HuH-7 (cell line): Measurements from ENCODE around the gene TREM2.

ENCODE experiments used
- DNase-seq: peaks from one replicate; pipeline ENCODE4 v3.0.0; 2011; ENCODE audit warnings: low spot score

The TREM2 gene

DNA sequence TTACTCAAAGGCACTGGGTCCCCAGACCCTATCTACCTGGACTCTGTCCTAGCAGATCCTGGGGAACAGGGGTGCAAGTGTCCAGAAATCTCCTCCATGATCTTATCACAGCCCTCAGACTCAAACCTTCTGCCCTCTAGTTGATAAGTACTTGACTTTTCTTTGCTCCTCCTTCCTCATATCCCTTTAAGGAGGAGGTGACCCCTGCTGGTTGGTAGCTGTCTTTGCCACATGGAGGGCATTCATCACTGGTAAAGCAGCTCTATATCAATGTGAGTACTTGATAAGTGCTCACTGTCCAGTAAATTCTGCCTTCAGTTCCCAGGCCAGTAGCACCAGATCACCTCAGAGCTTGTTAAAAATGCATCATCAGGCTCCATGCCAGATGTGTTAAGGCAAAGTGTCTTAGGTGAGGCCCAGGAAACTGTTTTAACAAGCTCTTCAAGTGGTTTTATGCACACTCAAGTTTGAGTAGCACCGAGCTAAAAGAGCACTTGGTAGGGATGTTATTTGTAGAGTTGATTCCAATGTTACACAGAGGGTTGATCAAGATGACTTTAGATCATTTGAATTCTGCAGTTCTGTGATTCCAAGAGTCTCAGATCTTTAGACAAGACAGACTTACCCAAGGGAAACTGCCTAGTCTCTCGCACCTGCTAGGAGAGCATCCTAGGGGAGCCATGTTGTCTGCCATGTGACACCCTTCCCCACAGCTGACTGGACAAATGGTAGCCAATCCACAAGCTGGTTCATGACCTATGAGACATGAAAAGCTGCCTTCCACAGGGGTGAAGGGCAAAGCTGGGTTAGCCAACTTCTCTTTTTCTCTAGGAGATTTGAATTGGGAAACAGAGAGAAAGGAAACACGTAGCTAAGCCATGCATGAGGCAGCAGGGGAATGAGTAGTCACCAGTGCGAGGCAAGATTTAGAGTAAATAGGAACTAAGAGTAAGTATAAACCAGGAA lies 19.4 kb upstream of the TREM2 start:
- DNase-seq, result peak; percentile 44

DNA sequence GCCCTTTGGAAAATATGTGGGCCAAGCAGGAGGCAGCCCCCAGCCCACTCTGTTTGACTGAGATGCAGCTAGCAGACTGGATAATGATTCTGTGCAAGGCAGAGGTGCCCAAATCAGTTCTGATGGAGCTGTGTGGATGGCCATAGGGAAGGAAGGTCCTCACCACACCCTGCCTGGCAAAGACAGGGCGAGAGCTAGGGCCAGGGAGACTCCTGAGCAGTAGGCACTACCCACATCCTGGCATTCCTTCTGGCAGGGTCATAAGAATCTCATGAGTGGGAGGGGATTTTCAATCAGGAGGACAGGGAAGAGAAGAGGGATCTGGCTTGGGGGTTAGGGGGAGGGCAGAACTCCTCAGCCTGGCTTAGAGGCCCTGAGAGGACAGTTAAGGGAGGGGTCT lies 18.6 kb upstream of the TREM2 start:
- no peak for DNase-seq

DNA sequence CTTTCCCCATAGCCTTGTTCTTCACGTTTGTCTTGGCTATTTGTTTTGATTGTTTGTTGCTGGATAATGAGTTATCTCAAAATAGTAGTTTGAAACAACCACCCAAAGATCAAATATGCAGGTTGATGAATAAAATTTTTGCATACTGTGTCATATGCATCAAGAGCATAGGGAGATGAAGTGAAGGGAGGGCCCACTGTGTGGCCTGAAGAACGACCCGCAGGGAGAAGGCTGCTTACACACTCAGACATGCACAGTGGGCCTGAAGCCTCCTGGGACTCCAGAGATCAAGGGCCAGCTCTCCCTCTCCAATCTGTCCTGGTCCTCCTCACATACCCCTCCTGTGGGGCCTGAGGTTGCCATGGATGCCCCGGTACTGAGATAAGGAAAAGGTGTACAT lies 16.2 kb upstream of the TREM2 start:
- no peak for DNase-seq

DNA sequence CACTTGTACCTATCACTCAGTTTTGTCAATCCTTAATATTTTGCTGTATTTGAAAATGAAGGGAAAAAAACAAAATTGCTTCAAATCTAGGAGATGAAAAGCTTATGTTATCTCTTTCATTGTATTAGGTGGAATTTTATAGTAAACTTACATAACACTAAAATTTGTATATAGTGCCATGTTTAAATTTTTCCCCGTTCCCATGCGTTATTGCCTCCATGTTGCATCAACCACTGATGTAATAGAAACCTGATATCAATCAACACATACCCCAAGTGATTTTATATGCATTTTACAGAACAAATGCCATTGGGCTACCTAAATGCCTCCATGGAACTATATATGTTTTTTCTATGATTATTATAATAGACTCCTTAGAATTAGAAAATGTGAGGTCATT lies 14.8 kb upstream of the TREM2 start:
- no peak for DNase-seq

DNA sequence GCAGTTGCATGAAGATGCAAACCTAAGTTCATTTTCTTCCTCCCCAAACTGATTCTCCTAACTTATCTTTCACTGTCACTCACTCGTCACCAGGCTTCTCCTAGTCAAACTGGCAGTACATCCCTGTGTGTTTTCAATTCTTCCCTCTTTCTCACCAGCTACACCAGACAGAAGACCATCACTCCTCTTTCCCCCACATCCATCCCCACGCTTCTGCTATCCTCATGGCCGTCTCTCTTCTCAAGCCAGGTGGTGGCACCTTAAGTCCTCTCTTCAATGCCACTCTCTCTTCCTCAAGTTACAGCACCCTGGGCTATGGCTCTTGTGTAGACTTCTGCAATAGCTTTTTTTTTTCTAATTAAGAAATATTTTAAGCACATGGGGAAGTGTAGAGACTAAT lies 14.4 kb upstream of the TREM2 start:
- no peak for DNase-seq

DNA sequence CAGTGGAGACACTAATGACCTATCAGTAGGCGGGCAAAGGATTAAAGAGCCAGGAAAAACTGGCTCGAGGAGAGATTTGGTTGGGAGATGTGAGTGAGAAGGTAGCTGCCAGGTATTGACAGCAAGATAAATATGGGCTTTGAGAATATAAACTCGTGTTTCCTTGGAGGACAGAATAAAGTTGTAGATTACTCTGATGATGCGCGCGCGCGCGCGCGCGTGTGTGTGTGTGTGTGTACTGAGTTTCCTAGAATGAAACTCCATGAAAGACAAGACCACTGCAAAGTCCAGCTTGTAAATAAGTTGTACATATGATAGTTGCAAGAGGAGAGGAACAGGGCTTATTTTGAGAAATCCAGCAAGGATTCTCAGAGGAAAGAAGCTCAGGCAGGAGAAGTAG lies 13.3 kb upstream of the TREM2 start:
- no peak for DNase-seq

DNA sequence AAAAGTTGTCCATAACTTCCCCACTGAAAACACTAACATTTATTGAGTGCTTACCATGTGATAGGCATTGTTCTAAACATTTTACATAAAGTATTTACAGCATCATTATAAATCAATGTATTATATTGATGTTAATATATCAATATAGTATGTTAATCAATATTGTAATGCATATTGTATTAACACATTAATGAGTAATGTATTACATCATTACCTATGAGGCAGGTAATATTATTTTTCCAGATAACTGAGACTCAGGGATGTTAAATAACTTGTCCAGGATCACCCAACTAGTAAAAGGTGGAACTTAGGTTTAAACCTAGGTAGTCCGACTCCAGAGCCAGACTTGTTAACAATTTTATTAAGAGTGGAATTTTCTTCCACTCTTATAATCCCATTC lies 12.2 kb upstream of the TREM2 start:
- DNase-seq, result no peak

DNA sequence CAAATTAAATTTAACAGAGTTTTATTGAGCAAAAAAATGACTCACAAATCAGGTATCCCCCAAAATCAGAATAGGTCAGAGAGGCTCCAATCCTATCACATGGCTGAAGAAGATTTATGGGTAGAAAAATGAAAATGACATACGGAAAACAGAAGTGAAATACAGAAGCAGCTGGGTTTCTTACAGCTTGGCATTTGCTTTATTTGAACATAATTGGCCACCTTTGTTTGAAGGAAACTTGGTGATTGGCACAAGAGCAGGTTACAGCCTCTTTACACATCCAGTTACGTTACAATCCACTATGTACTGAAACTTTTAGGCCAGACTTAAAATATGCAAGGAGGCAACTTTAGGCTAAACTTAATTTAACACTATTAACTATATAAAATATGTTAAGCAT lies 11.7 kb upstream of the TREM2 start:
- DNase-seq, result no peak

DNA sequence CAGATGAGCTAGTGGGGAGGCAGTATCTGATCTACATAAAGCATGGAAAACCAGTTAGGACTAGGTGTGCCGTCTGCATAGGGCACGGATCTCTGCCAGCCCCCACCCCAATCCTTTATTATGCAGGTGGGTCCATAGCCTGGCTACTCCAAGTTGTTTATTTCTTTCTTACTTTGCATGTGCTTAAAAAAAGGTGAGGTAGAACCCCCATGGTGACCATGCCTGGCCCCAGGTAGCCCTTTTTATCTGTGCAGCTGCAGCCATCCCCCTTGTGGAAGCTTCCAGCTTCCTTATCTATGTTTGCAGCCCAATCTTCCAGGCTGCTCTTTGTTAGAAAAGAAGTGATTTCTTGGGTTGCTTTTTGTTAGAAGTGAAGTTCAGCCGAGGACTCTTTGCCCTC lies 9.0 kb upstream of the TREM2 start:
- no peak for DNase-seq

DNA sequence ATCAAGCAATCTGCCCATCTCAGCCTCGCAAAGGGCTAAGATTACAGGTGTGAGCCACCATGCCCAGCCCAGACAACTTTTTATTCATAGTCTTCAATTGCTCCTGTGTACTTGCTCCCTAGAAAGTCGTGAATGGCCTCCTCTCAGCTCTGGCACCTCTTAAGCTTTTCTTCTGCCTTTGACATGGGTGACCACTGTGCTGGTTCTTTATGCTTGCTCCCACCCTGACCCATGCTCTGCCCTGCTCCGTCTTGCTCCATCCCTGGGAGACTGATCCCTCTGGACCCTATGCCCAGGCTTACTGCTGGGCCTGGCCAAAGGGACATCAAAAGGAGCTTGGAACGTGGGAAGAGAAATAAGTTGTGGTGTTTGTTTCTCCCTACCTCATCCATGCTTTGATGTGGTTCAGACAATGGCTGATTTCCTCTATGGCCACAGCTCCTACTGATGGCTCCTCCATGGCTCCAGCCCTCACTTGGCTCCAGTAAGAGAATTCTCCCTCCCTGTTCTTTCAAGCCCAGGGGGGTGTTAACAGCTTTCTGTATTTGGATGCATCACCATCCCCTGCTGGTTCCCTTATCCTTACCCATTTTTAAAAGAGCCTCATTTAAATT lies 7.7 kb upstream of the TREM2 start:
- no peak for DNase-seq

DNA sequence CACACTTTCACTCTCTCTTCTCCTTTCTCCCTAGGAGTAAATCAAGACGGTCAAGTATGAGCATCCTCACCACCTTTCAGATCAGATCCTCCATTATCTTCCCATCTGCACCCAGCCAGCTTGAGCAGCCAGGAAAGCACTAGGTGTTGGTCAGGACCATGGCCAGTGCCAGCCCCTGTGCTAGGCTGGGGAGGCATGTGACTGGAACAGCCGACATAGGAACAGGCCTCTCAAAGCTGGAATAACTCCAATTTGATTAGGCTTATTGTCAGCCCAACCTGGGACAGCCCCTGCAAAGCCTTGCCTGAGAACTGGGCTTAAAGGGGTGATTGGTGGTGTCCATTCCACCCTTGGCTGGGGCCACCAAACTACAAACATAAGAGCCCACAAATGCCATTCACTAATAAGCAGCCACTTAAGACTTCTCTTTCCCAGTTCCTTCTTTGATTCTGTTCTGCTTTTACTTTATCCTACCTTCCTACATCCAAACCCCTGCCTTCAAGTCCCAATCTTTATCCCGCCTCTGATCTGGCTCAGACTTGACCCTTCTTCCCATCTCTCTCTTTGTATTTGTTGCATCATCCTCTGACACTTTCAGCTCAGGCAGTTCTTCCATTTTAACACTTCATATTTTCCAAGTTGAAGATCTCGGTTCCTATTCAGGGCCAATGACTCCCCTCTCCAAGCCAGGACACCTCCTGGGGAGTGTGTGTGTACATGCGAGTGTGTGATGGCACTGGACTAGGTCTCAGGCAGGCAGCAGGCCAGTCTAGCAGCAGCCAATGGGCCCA lies 4.5 kb upstream of the TREM2 start:
- DNase-seq, result peak; percentile 28

DNA sequence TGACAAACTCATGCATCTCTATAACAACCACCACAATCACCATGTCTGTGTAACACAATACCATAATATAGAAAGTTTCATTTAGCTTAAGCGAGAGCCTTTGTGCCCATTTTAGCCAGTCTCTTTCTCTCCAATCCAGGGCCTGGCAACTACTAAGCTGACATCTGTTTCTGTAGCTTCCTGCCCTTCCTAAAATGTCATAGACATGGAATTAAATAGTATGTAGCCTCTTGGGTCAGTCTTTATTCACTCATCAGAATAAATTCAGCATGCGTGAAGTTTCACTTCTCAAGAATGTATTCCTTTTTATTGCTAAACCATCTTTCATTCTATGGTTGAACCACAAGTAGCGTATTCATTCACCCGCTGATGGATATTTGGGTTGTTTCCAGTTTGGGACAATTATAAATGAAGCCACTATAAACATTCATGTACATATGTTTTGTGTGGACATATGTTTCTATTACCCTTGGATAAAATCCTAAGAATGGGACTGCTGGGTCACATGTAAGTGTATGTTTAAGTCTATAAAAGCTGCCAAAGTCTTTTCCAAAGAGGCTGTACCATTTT lies 1.7 kb upstream of the TREM2 start:
- no peak for DNase-seq

DNA sequence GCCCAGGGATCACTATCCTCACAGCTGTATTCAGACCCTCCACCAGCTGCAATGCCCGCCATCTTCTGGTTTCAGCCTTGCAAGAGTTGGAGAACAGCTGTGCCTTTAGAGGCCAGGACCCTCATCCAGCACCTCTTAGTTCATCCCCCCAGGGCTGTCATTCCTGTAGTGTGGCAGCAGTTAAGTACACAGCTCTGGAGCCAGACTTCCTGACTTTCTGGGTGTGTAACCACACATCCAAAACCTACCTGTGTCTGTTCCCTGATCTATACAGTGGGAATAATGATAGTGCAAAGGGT lies 452 bp upstream of the TREM2 start:
- no peak for DNase-seq

DNA sequence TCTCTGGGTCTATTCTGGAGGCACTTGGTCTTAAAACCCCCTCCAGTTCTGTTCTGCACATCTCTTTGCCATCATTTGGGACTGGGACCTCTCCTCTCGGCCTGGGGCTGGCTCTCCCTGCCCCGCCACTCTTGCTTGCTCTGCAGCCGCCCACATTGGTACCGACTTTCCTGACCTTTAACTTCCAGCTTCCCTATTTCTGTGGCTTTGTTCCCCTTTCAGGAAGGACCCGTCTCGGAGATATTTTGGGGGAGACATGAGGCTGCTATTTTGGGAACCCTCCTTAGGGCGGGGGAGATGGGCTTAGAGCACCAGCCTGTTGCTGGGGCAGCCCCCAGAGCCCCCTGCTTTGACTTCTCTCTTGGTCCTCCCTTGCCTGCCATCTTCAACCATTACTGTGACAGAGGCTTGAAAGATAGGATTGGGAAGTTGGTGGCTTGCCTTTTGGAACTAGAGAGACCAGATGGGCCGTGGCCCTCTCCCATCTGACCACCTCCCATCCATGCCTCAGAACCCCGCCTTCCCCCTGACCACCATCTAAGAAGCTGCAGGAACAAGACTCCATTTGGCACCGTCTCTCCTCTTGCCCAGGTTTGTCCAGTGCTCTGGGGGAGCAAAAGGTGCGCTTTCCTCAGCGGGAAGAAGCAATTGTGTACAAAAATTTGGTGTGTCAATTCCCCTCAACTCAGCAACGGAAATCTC lies 914 bp downstream of the TREM2 start:
- no peak for DNase-seq

DNA sequence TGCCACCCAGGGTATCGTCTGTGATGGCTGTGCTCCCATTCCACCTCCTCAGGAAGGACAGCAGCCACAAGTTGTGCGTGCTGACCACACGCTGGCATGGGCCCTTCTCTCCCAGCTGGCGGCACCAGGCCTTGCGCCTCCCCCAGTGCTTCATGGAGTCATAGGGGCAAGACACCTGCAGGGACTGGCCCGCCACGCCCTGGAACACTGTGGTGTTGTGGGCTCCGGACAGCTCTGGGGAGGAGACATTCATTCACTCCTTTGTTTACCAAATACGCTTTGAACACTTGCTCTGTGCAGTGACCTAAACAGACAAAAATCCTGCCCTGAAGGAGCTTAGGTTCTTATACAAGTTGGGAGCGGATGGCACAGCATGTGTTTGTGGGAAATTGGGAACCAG lies 1.5 kb downstream of the TREM2 start:
- no peak for DNase-seq

DNA sequence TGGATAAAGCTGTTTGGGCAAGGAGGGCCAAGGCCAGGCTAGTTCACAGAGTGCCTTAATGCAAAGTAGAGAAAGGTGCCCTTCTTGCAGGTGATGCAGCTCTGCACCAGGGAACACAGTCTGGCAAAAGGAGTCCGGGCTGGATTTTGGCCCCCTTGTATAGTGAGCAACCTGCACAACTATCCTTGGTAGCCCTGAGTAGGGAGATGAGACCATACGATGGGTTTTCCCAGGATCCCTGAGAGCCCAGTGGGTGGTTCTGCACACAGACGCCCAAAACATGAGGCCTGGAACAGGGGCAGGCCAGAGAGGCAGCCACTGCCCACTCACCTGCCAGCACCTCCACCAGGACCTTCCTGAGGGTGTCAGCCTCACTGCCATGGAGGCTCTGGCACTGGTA lies 2.0 kb downstream of the TREM2 start:
- no peak for DNase-seq

DNA sequence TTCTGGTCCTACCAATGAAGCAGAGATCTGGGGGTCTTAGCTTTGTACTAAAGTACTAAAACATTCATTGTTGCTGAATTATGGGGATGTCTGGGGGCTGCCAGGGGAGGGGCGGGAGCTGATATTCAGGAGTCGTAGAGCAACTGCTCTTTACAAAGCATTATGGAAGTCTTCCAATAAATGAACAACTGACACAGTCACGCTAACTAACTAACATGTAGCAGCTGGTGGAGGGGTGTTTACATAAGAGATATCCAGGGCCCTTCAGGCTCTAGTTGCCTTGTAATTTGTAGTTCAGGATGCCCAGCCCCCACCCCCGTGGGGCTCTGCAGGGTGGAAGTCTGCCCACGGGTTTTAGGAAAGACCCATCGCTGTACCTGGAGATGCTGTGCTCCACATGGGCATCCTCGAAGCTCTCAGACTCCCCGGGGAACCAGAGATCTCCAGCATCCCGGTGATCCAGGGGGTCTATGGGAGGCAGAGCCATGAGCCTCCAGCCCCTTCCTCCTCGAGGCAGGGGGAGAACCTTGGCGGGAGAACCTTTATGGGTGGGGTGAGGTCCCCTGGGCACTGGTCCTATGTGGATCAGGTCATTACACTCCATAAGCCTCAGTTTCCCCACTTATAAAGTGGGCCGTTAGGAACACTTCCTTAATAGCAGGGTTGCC lies 3.4 kb downstream of the TREM2 start:
- no peak for DNase-seq

DNA sequence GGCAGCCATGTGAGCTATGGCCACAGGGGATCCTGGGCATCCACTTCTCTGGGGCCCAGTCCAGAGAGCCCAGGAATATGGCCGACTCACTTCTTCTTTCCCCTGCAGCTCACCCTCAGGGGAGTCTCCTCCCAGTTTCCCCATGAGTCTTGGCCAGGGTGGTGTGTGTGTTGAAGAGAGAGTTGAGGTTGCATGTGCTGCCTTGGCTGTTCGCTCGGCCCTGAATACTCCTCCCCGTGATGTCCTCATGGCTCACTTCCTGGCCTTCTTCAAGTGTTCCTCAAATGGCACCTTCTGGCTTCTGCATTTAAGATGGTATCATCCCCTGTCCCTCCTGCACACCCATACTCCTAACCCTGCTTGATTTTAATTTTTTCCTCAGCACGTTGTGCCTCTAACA lies 5.6 kb downstream of the TREM2 start:
- DNase-seq, result no peak

DNA sequence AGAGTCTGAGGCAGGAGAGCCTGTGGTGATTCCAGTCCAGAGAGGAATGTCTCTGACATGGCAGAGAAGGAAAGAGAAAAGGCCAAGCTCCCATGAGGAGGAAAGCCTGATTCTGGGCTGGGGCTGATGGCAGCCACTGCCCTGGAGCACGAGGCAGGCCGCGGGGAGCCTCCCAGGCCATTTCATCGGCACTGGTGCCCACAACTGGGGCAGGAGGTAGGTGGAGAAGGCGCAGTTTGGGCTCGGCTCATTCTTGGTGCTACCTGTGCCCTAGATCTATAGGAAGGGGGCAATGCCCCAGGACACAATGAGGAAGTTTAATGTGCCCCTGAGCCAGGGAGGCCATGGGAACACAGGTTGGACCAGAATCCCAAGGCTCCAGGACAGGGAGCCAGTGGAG lies 6.1 kb downstream of the TREM2 start:
- DNase-seq, result no peak

DNA sequence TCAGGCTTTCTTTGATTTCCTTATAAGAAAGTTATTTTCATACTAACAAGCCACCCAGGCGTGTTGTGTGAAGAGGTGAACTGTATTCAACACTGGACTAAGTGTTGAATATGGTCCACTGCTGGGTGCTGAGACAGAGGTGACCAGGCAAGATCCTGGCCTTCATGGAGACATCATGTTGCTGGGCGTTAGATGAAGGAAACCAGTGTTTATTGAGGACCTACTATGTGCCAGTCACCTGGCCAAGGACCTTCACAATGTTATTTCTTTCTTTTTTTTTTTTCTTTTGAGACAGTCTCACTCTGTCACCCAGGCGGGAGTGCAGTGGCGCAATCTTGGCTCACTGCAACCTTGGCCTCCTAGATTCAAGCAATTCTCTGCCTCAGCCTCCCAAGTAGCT lies 6.9 kb downstream of the TREM2 start:
- no peak for DNase-seq

DNA sequence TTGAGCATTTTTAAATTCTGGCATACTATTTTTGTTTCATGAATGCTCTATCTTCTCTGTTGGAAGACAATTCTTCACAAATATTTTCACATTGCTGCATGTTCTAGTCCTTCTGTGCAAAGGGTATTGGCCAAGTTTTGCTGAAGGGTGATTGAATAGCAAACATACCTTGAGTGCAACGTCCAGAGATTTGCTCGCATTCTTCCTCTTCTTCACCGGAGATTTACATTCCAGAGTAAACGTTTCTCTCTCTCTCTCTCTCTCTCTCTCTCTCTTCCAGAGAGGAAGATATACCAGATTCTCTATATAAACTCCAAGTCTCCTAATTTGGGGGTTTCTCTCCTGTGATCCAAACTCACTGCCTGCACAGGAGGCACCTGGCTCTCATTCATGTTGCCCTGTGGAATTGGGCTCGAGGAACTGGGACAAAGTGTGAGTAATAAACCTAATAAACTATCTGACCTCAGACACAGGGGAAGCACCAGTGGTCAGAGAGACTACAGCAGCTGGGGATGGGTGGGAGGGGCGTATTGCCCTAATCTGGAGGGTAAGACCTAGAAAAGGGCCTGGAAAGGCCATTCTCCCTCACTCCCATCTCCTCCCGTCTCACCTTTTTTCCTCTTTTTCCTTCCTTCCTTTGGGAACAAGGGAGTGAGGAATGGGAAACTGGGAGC lies 7.6 kb downstream of the TREM2 start:
- DNase-seq, result no peak
